Erythroblast (primary cell): ENCODE measurements around the gene YARS2.
"Not testable (repeated sequence)": the region's sequence is repeated elsewhere in the genome, so short reads cannot be mapped to it uniquely, and the experiment has no call there.

ENCODE experiments used
- GATA1 ChIP-seq: IDR thresholded peaks from 2 replicates; pipeline ENCODE4 v1.6.1; 2011; ENCODE audit warnings: low read depth, mild to moderate bottlenecking, control low read depth, low read length, moderate library complexity
- POLR2A ChIP-seq: IDR thresholded peaks from 2 replicates; pipeline ENCODE4 v1.6.1; 2011; ENCODE audit warnings: mild to moderate bottlenecking, low read length

DNA sequence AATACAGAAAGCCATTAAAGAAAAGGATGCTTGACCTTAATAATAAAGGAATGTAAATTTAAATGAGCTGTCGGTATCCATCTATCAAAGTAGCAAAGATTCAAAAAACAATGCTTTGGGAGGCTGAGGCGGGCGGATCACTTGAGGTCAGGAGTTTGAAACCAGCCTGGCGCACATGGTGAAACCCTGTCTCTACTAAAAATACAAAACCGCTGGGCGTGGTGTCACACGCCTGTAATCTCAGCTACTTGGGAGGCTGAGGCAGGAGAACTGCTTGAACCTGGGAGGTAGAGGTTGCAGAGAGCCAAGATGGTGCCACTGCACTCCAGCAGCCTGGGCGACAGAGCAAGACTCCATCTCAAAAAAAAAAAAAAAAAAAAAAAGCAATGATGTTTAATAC is 56.3 kb downstream of the YARS2 start:
- not testable (repeated sequence) for TF ChIP-seq POLR2A, GATA1
